H9 (cell line): Measurements from ENCODE around the gene DSCAM. TPM values are rescaled to one million over a fixed set of nuclear protein-coding genes. Genes with fewer than 3 reads are reported as not detected.

Source experiments
- DNase-seq: peaks from one replicate; pipeline ENCODE4 v3.0.0-alpha.2; 2017
- H2AFZ ChIP-seq: one replicate; pipeline ENCODE4 v1.6.1; 2013; ENCODE audit warnings: mild to moderate bottlenecking, low read length, control low read depth, moderate library complexity
- H2AK5ac ChIP-seq: 2 replicates; pipeline ENCODE4 v1.6.1; 2013; ENCODE audit warnings: low read length, control low read depth, mixed read lengths; ENCODE audit not compliant: insufficient read length
- H2BK120ac ChIP-seq: one replicate; pipeline ENCODE4 v1.6.1; 2013; ENCODE audit warnings: low read depth, mild to moderate bottlenecking, low read length, control low read depth, inconsistent platforms; ENCODE audit not compliant: poor library complexity, severe bottlenecking
- H2BK12ac ChIP-seq: 2 replicates; pipeline ENCODE4 v1.6.1; 2013; ENCODE audit warnings: low read length, control low read depth, mixed read lengths, low read depth; ENCODE audit not compliant: insufficient read length
- H2BK15ac ChIP-seq: 2 replicates; pipeline ENCODE4 v1.6.1; 2013; ENCODE audit warnings: low read depth, low read length, control low read depth
- H2BK20ac ChIP-seq: one replicate; pipeline ENCODE4 v1.6.1; 2013; ENCODE audit warnings: low read depth, mild to moderate bottlenecking, low read length, control low read depth, inconsistent platforms; ENCODE audit not compliant: poor library complexity, severe bottlenecking
- H2BK5ac ChIP-seq: 2 replicates; pipeline ENCODE4 v1.6.1; 2013; ENCODE audit warnings: low read length, control low read depth, mixed read lengths; ENCODE audit not compliant: insufficient read length
- H3K14ac ChIP-seq: 2 replicates; pipeline ENCODE4 v1.6.1; 2013; ENCODE audit warnings: low read length, control low read depth; ENCODE audit not compliant: insufficient read depth
- H3K18ac ChIP-seq: 2 replicates; pipeline ENCODE4 v1.6.1; 2013; ENCODE audit warnings: low read depth, mild to moderate bottlenecking, mixed read lengths, low read length, control low read depth; ENCODE audit not compliant: insufficient read length
- H3K23ac ChIP-seq: 2 replicates; pipeline ENCODE4 v1.6.1; 2013; ENCODE audit warnings: low read length, control low read depth, mixed read lengths, low read depth; ENCODE audit not compliant: insufficient read length
- H3K23me2 ChIP-seq: 2 replicates; pipeline ENCODE4 v1.6.1; 2013; ENCODE audit warnings: low read depth, mild to moderate bottlenecking, mixed read lengths, low read length, control low read depth; ENCODE audit not compliant: insufficient read length, poor library complexity, severe bottlenecking
- H3K27ac ChIP-seq: 2 replicates; pipeline ENCODE4 v1.5.1; 2013; ENCODE audit warnings: low read length, control low read depth, mixed read lengths, low read depth; ENCODE audit not compliant: insufficient read length
- H3K27me3 ChIP-seq: 2 replicates; pipeline ENCODE4 v1.6.1; 2013; ENCODE audit warnings: low read length, control low read depth, inconsistent platforms; ENCODE audit not compliant: insufficient read depth
- H3K4ac ChIP-seq: 2 replicates; pipeline ENCODE4 v1.6.1; 2013; ENCODE audit warnings: low read depth, mild to moderate bottlenecking, control low read depth, inconsistent platforms, low read length, moderate library complexity
- H3K4me1 ChIP-seq: 2 replicates; pipeline ENCODE4 v1.6.1; 2013; ENCODE audit warnings: low read length, control low read depth, inconsistent platforms; ENCODE audit not compliant: insufficient read depth
- H3K4me2 ChIP-seq: 2 replicates; pipeline ENCODE4 v1.6.1; 2013; ENCODE audit warnings: low read length, control low read depth, mixed read lengths; ENCODE audit not compliant: insufficient read length, insufficient read depth
- H3K56ac ChIP-seq: 2 replicates; pipeline ENCODE4 v1.6.1; 2013; ENCODE audit warnings: low read depth, mild to moderate bottlenecking, mixed read lengths, low read length, control low read depth; ENCODE audit not compliant: insufficient read length
- H3K79me1 ChIP-seq: 2 replicates; pipeline ENCODE4 v1.6.1; 2013; ENCODE audit warnings: low read depth, mild to moderate bottlenecking, moderate library complexity, low read length, control low read depth, inconsistent platforms; ENCODE audit not compliant: insufficient read depth, poor library complexity, severe bottlenecking
- H3K79me2 ChIP-seq: 2 replicates; pipeline ENCODE4 v1.6.1; 2013; ENCODE audit warnings: low read length, control low read depth, inconsistent platforms; ENCODE audit not compliant: insufficient read depth
- H3K9ac ChIP-seq: 2 replicates; pipeline ENCODE4 v1.6.1; 2013; ENCODE audit warnings: low read length, control low read depth, mixed read lengths; ENCODE audit not compliant: insufficient read length; ENCODE audit errors: extremely low read depth
- H3K9me3 ChIP-seq: one replicate; pipeline ENCODE4 v1.6.1; 2013; ENCODE audit warnings: low read depth, low read length, inconsistent platforms; ENCODE audit not compliant: control insufficient read depth
- H3T11ph ChIP-seq: one replicate; pipeline ENCODE4 v1.6.1; 2013; ENCODE audit warnings: mild to moderate bottlenecking, low read length, control low read depth, inconsistent platforms
- H4K20me1 ChIP-seq: one replicate; pipeline ENCODE4 v1.6.1; 2013; ENCODE audit not compliant: control insufficient read depth, insufficient read length, insufficient read depth
- H4K5ac ChIP-seq: 2 replicates; pipeline ENCODE4 v1.6.1; 2013; ENCODE audit warnings: low read depth, mild to moderate bottlenecking, mixed read lengths, low read length, control low read depth; ENCODE audit not compliant: insufficient read length
- H4K8ac ChIP-seq: replicated peaks from 2 replicates; pipeline ENCODE4 v1.6.1; 2013; ENCODE audit warnings: low read length, control low read depth, mixed read lengths, low read depth; ENCODE audit not compliant: insufficient read length
- H4K91ac ChIP-seq: 2 replicates; pipeline ENCODE4 v1.6.1; 2013; ENCODE audit warnings: low read depth, mild to moderate bottlenecking, moderate library complexity, mixed read lengths, low read length, control low read depth; ENCODE audit not compliant: insufficient read length
- H3K27ac Mint-ChIP-seq, 3 experiments: 2 replicates in 2 of 3; 3 replicates in 1 of 3; pipeline ENCODE4 v1.8.0; 2020 to 2021; ENCODE audit warnings: mixed read lengths in 3 of 3, mild to moderate bottlenecking in 1 of 3, moderate library complexity in 1 of 3
- H3K27me3 Mint-ChIP-seq: 2 replicates; pipeline ENCODE4 v1.8.0; 2021; ENCODE audit warnings: low read depth, mild to moderate bottlenecking, moderate library complexity, mixed read lengths
- H3K36me3 Mint-ChIP-seq, 3 experiments: 2 replicates in 2 of 3; 3 replicates in 1 of 3; pipeline ENCODE4 v1.8.0; 2020 to 2021; ENCODE audit warnings: low read depth in 3 of 3, mixed read lengths in 3 of 3; ENCODE audit not compliant: insufficient read depth in 1 of 3
- H3K4me1 Mint-ChIP-seq, 2 experiments: 2 replicates each; pipeline ENCODE4 v1.8.0; 2020; ENCODE audit warnings: mixed read lengths in 2 of 2
- H3K4me3 Mint-ChIP-seq, 2 experiments: 2 replicates in 1 of 2; 3 replicates in 1 of 2; pipeline ENCODE4 v1.8.0; 2020 to 2021; ENCODE audit warnings: mild to moderate bottlenecking in 2 of 2, mixed read lengths in 2 of 2, moderate library complexity in 1 of 2
- H3K9me3 Mint-ChIP-seq, 2 experiments: 2 replicates in 1 of 2; 3 replicates in 1 of 2; pipeline ENCODE4 v1.8.0; 2020; ENCODE audit warnings: mild to moderate bottlenecking in 2 of 2, mixed read lengths in 2 of 2, moderate library complexity in 1 of 2
- CTCF ChIP-seq: fragments of 200-600 bp; sonication (generic); conservative IDR thresholded peaks from 3 replicates; pipeline ENCODE4 v1.8.0; 2021; ENCODE audit warnings: antibody characterized with exemption, mild to moderate bottlenecking
- WGBS: extraction: QIAGEN DNeasy Blood & Tissue Kit; methylation state at CpG from one replicate; pipeline ENCODE4 v1.1.7; 2013; ENCODE audit warnings: missing lambda C conversion rate, low lambda C conversion rate, mixed read lengths; ENCODE audit not compliant: insufficient read length; ENCODE audit errors: extremely low coverage; 5-methylcytosine and 5-hydroxymethylcytosine counted together
- total RNA-seq: library from RNA; stranded (reverse); gene quantifications from 2 replicates; pipeline ENCODE4 v1.2.1, GENCODE V29; 2021

The DSCAM gene
- total RNA-seq, 1 experiment from 2014 or later, result 0.17 TPM

GRCh38 chr21:40173816-40174215, 673.1 kb downstream of the DSCAM start:
- H3K9me3 ChIP-seq, result no peaks in the 10 kb centered on the region
- no peak overlapping the region for H2BK15ac ChIP-seq
- H3T11ph ChIP-seq, result no peak overlapping the region
- no peak overlapping the region for H3K23ac ChIP-seq
- H3K79me2 ChIP-seq, result no peaks in the 10 kb centered on the region
- H3K4me1 ChIP-seq, result no peaks in the 10 kb centered on the region
- no peak overlapping the region for H4K91ac ChIP-seq
- H3K27ac Mint-ChIP-seq, result no peak overlapping the region
- no peak overlapping the region for H3K27ac ChIP-seq
- no peaks in the 10 kb centered on the region for H3K9me3 Mint-ChIP-seq
- H3K4ac ChIP-seq, result no peak overlapping the region
- no peak overlapping the region for H3K9ac ChIP-seq
- no peak overlapping the region for H2AK5ac ChIP-seq
- H3K56ac ChIP-seq, result no peak overlapping the region
- no peaks in the 10 kb centered on the region; the same call in 1 of the 2 replicates for H3K27me3 Mint-ChIP-seq
- WGBS, result no CpG with 5 or more reads among the region's 6 CpGs
- H3K4me1 Mint-ChIP-seq, result peaks cover 5 to 11% of the 10 kb centered on the region in 2 experiments
- no peak overlapping the region for H2BK20ac ChIP-seq
- TF ChIP-seq CTCF, result peak; percentile 62
- no peak overlapping the region for H2BK12ac ChIP-seq
- H4K5ac ChIP-seq, result no peak overlapping the region
- no peak overlapping the region for H3K4me3 Mint-ChIP-seq
- DNase-seq, result peak; percentile 45
- no peaks in the 10 kb centered on the region for H4K20me1 ChIP-seq
- H3K23me2 ChIP-seq, result no peaks in the 10 kb centered on the region
- H4K8ac ChIP-seq, result no peak overlapping the region
- no peak overlapping the region for H2BK120ac ChIP-seq
- H3K36me3 Mint-ChIP-seq, result no peaks in the 10 kb centered on the region
- H2AFZ ChIP-seq, result no peak overlapping the region
- no peaks in the 10 kb centered on the region for H3K27me3 ChIP-seq
- H2BK5ac ChIP-seq, result no peak overlapping the region
- H3K79me1 ChIP-seq, result no peaks in the 10 kb centered on the region
- no peak overlapping the region for H3K18ac ChIP-seq
- H3K14ac ChIP-seq, result no peak overlapping the region
- H3K4me2 ChIP-seq, result no peak overlapping the region
